Breast epithelium (tissue), 4 donors: ENCODE data around the gene TMEM158. TPM values are rescaled to one million over a fixed set of nuclear protein-coding genes. Genes with fewer than 3 reads are reported as not detected.

Experiments
- DNase-seq, 2 donors: peaks; one replicate each; pipeline ENCODE4 v3.0.0-alpha.2; 2019; ENCODE audit warnings: low spot score in 2 of 2
- H3K27ac ChIP-seq, 2 donors: fragments of 200-600 bp; sonication (generic) in 1 of 2; one replicate each; pipeline ENCODE4 v1.5.1; 2016 to 2019; ENCODE audit warnings: mild to moderate bottlenecking in 1 of 2
- H3K27me3 ChIP-seq, 2 donors: fragments of 200-600 bp; sonication (generic) in 1 of 2; one replicate each; pipeline versions ENCODE4 v1.5.1 to v1.6.0; 2017 to 2019; ENCODE audit warnings: control low read depth in 1 of 2, mild to moderate bottlenecking in 1 of 2
- H3K36me3 ChIP-seq: fragments of 200-600 bp; one replicate; pipeline ENCODE4 v1.5.1; 2019
- H3K4me1 ChIP-seq, 2 donors: fragments of 200-600 bp; sonication (generic); one replicate each; pipeline ENCODE4 v1.5.1; 2016 to 2019; ENCODE audit warnings: control low read depth in 1 of 2
- H3K4me3 ChIP-seq, 3 donors: fragments of 200-600 bp; sonication (generic); 1 replicate in 2 of 3; 2 replicates in 1 of 3; pipeline ENCODE4 v1.5.1; 2016 to 2019; ENCODE audit warnings: mild to moderate bottlenecking in 3 of 3, moderate library complexity in 2 of 3
- H3K9me3 ChIP-seq, 2 donors: fragments of 200-600 bp; sonication (generic) in 1 of 2; one replicate each; pipeline ENCODE4 v1.5.1; 2016 to 2019; ENCODE audit warnings: control low read depth in 1 of 2
- POLR2A ChIP-seq: fragments of 450-650 bp; IDR thresholded peaks from one replicate; pipeline ENCODE4 v1.6.1; 2016; ENCODE audit warnings: antibody characterized with exemption, mild to moderate bottlenecking, moderate library complexity
- POLR2AphosphoS5 ChIP-seq, 3 donors: sonication (generic); formaldehyde crosslinking; IDR thresholded peaks; one replicate each; pipeline ENCODE4 v1.6.1; 2017; ENCODE audit warnings: antibody characterized with exemption in 3 of 3
- intact Hi-C: fragments of 100-400 bp; cut with DNase I; formaldehyde crosslinking; loops from one replicate; pipeline ENCODE4 v1.15.1; 2023; ENCODE audit warnings: low total_unique reads
- total RNA-seq, 3 donors: library from RNA; depleted of rRNA; stranded (reverse); fragments of >200 nt; gene quantifications; one replicate each; pipeline ENCODE4 v1.1.0, GENCODE V29; 2016
- TF ChIP-seq, protein P1 (sequence below), 3 donors: fragments of 450-650 bp; IDR thresholded peaks; one replicate each; pipeline ENCODE4 v1.5.1; 2016 to 2017; ENCODE audit warnings: antibody characterized with exemption in 3 of 3, mild to moderate bottlenecking in 3 of 3, moderate library complexity in 3 of 3

TMEM158 gene
- total RNA-seq, 3 donors from 2014 or later: 0.48 to 2.0 (median 1.0) TPM

DNA sequence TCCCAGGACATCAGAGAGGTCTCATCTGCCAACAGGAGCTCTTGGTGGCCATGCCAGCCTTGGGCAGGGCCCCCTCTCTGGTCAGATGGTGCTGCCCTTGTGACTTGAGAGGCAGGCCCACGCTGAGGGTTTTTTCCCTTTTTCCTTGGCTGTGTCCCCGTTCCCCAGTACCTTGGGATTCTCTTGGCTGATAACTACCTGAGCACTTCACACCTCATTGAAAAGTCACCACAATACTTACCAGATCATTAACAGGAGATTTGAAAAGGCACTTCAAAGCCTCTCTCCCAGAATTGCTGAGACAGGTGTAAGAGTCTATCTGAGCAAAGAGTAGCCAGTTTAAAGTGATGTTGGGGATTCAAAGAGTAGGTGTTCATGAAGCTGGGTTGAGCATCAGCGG lies 15.1 kb upstream of the TMEM158 start:
- H3K27ac ChIP-seq: no peak overlapping the region
- no peaks in the 10 kb centered on the region for H3K36me3 ChIP-seq
- no peaks in the 10 kb centered on the region for H3K27me3 ChIP-seq
- no peaks in the 10 kb centered on the region for H3K4me1 ChIP-seq
- H3K9me3 ChIP-seq: no peaks in the 10 kb centered on the region
- intact Hi-C loops: no loop called here
- no peak overlapping the region for H3K4me3 ChIP-seq
- TF ChIP-seq, protein P1, sequence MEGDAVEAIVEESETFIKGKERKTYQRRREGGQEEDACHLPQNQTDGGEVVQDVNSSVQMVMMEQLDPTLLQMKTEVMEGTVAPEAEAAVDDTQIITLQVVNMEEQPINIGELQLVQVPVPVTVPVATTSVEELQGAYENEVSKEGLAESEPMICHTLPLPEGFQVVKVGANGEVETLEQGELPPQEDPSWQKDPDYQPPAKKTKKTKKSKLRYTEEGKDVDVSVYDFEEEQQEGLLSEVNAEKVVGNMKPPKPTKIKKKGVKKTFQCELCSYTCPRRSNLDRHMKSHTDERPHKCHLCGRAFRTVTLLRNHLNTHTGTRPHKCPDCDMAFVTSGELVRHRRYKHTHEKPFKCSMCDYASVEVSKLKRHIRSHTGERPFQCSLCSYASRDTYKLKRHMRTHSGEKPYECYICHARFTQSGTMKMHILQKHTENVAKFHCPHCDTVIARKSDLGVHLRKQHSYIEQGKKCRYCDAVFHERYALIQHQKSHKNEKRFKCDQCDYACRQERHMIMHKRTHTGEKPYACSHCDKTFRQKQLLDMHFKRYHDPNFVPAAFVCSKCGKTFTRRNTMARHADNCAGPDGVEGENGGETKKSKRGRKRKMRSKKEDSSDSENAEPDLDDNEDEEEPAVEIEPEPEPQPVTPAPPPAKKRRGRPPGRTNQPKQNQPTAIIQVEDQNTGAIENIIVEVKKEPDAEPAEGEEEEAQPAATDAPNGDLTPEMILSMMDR (IDR thresholded peaks at IDR 0.05): no peak
- no peak for TF ChIP-seq POLR2AphosphoS5 (IDR thresholded peaks at IDR 0.05)
- no peak for TF ChIP-seq POLR2A
- DNase-seq: no peak

DNA sequence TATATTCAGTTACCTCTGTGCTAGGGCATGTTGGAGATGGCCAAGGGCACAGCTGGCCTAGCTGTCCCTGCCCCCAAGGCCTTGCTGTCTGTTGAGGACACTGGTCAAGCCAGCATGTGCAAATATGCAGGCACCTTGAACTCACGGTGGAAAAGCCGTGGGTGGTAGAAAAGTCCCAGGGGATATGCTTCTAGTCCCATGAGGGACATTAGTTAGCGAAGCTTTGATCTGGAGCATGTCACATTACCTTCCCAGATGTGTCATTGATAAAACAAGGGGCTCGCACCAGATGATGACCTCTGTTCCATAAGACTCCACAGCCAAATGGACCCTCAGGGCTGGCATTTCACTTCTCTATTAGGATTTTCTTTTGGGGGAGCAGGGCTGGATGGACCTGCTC lies 14.2 kb upstream of the TMEM158 start:
- intact Hi-C loops: no loop called here

DNA sequence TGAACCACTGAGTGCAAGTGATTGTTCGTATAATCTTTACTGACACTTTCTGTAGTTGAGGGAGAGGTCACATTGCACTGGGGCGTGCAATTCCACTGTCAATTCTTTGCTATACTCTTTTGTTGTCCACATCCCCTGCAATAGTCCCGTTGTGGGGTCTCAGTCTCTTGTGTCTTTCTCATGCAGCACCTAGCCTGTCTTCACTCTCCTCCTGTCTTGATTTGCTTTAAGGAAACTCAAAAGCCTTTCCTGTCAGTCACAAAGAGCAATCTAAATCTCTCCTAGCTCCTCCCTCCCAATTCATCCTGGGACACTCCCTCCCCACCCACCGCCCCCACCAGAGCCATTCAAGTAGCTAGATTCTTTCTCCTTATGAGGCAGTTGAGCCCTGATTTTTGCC lies 13.2 kb upstream of the TMEM158 start:
- intact Hi-C loops: no loop called here
- H3K4me1 ChIP-seq: no peaks in the 10 kb centered on the region
- no peak overlapping the region for H3K27ac ChIP-seq
- DNase-seq: no peak
- H3K4me3 ChIP-seq: no peak overlapping the region
- H3K36me3 ChIP-seq: no peaks in the 10 kb centered on the region
- no peaks in the 10 kb centered on the region for H3K27me3 ChIP-seq
- H3K9me3 ChIP-seq: no peaks in the 10 kb centered on the region
- no peak for TF ChIP-seq POLR2A
- TF ChIP-seq POLR2AphosphoS5 (IDR thresholded peaks at IDR 0.05): no peak
- TF ChIP-seq, protein P1 (IDR thresholded peaks at IDR 0.05): no peak

More for the DNA sequence above, 14.2 kb upstream of the TMEM158 start:
- TF ChIP-seq POLR2AphosphoS5 (IDR thresholded peaks at IDR 0.05): no peak
- TF ChIP-seq, protein P1 (IDR thresholded peaks at IDR 0.05): no peak
- TF ChIP-seq POLR2A: no peak
- H3K27ac ChIP-seq: no peak overlapping the region
- H3K36me3 ChIP-seq: no peaks in the 10 kb centered on the region
- no peaks in the 10 kb centered on the region for H3K9me3 ChIP-seq
- no peak for DNase-seq
- no peak overlapping the region for H3K4me3 ChIP-seq
- H3K27me3 ChIP-seq: no peaks in the 10 kb centered on the region
- H3K4me1 ChIP-seq: no peaks in the 10 kb centered on the region

DNA sequence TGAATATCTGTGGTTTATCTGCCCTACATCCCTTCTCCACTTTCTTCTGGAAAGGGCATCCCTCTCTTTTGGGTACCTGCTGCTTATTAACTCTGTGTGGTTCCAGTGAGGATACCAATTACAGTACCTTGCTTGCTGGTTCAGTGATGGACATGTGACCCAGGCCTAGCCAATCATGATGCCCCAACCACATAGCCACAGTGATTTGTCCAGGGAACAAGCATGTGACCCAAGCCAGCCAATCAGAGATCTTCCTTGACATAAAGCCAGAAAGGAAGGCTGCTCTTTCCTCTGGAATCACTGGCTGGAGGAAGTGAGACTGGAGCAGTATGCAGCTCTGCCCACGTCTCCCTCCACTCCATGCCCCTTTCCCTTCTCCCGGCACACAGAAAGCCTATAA lies 10.9 kb upstream of the TMEM158 start:
- H3K4me1 ChIP-seq: no peaks in the 10 kb centered on the region
- H3K27me3 ChIP-seq: no peaks in the 10 kb centered on the region
- no peak overlapping the region for H3K4me3 ChIP-seq
- intact Hi-C loops: no loop called here
- DNase-seq: no peak
- H3K36me3 ChIP-seq: no peaks in the 10 kb centered on the region
- H3K9me3 ChIP-seq: no peaks in the 10 kb centered on the region
- TF ChIP-seq, protein P1 (IDR thresholded peaks at IDR 0.05): no peak
- TF ChIP-seq POLR2AphosphoS5 (IDR thresholded peaks at IDR 0.05) (no peak), POLR2A (no peak)
- no peak overlapping the region for H3K27ac ChIP-seq

DNA sequence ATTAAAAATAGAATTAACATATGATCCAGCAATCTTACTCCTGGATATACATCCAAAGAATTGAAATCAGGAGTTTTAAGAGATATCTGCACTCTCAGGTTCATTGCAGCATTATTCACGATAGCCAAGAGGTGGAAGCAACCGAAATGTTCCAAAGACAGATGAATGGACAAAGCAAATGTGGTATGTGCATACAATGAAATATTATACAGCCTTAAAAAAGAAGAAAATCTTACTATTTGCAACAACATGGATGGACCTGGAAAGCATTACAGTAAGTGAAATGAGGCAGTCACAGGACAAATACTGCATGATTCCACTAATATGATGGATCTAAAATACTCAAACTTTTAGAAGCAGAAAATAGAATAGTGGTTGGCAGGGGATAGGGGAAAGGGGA lies 9.3 kb upstream of the TMEM158 start:
- H3K27me3 ChIP-seq: no peaks in the 10 kb centered on the region
- H3K9me3 ChIP-seq: no peaks in the 10 kb centered on the region
- intact Hi-C loops: no loop called here
- DNase-seq: no peak
- H3K4me3 ChIP-seq: no peak overlapping the region
- H3K27ac ChIP-seq: no peak overlapping the region
- H3K36me3 ChIP-seq: no peaks in the 10 kb centered on the region
- TF ChIP-seq, protein P1 (IDR thresholded peaks at IDR 0.05): no peak
- TF ChIP-seq POLR2A (no peak), POLR2AphosphoS5 (IDR thresholded peaks at IDR 0.05) (no peak)
- no peaks in the 10 kb centered on the region for H3K4me1 ChIP-seq
